A549 (cell line): ENCODE data around the gene WDR19. TPM values are rescaled to one million over a fixed set of nuclear protein-coding genes. Genes with fewer than 3 reads are reported as not detected.
A peak's percentile ranks its signal among the peaks of the same experiment; 100 is the strongest.

Experiments used
- ATAC-seq, 2 experiments: fragments of 200-7000 bp in 1 of 2; fragments of >200 bp in 1 of 2; cut with Nextera tagmentation in 1 of 2; cut with Tn5 transposase in 1 of 2; 3 replicates each; pipeline versions ENCODE4 v1.8.0 to v1.9.1; 2018 to 2020; ENCODE audit warnings: mild to moderate bottlenecking in 1 of 2, moderate library complexity in 1 of 2
- CTCF ChIA-PET: fragments of 300-600 bp; sonication (Branson Sonifier 250); formaldehyde crosslinking; extraction: SDS; loops from one replicate; lab custom pipeline; 2021; ENCODE audit warnings: antibody characterized with exemption, inconsistent platforms; lab: Yijun Ruan, JAX
- POLR2A ChIA-PET: fragments of 350-600 bp; formaldehyde crosslinking; extraction: SDS; loops from one replicate; lab custom pipeline; 2021; ENCODE audit warnings: antibody characterized with exemption, inconsistent platforms; lab: Yijun Ruan, JAX
- DNase-seq, 2 experiments: peaks; one replicate each; pipeline versions ENCODE4 v3.0.0 to v3.0.0-alpha.2; 2011 to 2016; ENCODE audit warnings: low read depth in 1 of 2, low spot score in 1 of 2
- FAIRE-seq: peaks from 2 replicates; lab custom pipeline; 2011; peaks lifted over from hg19 to GRCh38; lab: Jason Lieb, UNC
- H3K27ac ChIP-seq, 2 experiments: fragments of >200 bp; sonication (Bioruptor Twin); formaldehyde crosslinking; 3 replicates each; pipeline ENCODE4 v1.5.1; 2016 to 2017
- H3K4me1 ChIP-seq: fragments of >200 bp; sonication (Bioruptor Twin); formaldehyde crosslinking; 3 replicates; pipeline ENCODE4 v1.6.1; 2016
- H3K4me2 ChIP-seq: fragments of >200 bp; sonication (Bioruptor Twin); formaldehyde crosslinking; 3 replicates; pipeline ENCODE4 v1.6.1; 2016
- H3K4me3 ChIP-seq: fragments of >200 bp; sonication (Bioruptor Twin); formaldehyde crosslinking; 3 replicates; pipeline ENCODE4 v1.5.1; 2016
- H3K9me3 ChIP-seq: fragments of >200 bp; sonication (Bioruptor Twin); formaldehyde crosslinking; 3 replicates; pipeline ENCODE4 v1.6.1; 2016
- CBX8 ChIP-seq: fragments of 200-600 bp; sonication (generic); IDR thresholded peaks from 2 replicates; pipeline ENCODE4 v1.6.1; 2016
- CHD4 ChIP-seq: fragments of 200-600 bp; sonication (generic); IDR thresholded peaks from 2 replicates; pipeline ENCODE4 v1.6.1; 2016; ENCODE audit warnings: antibody characterized with exemption, mild to moderate bottlenecking, borderline replicate concordance
- FOSL2 ChIP-seq, 2 experiments: fragments of 450-650 bp in 1 of 2; fragments of >200 bp in 1 of 2; sonication (Bioruptor Twin) in 1 of 2; formaldehyde crosslinking; IDR thresholded peaks; 2 replicates each; pipeline versions ENCODE4 v1.5.0 to v1.6.1; 2016 to 2020; ENCODE audit warnings: mild to moderate bottlenecking in 1 of 2, moderate library complexity in 1 of 2
- HDAC2 ChIP-seq: fragments of 200-600 bp; sonication (generic); IDR thresholded peaks from 2 replicates; pipeline ENCODE4 v1.6.1; 2016
- HES2 ChIP-seq: fragments of >200 bp; sonication (Bioruptor Twin); formaldehyde crosslinking; IDR thresholded peaks from 2 replicates; pipeline ENCODE4 v1.6.1; 2016
- JUN ChIP-seq, 2 experiments: fragments of >200 bp; sonication (Bioruptor Twin); formaldehyde crosslinking; IDR thresholded peaks; 2 replicates in 1 of 2; 3 replicates in 1 of 2; pipeline ENCODE4 v1.6.1; 2016 to 2017
- MYC ChIP-seq: IDR thresholded peaks from 2 replicates; pipeline ENCODE4 v1.6.1; 2012; ENCODE audit warnings: mild to moderate bottlenecking, inconsistent platforms, low read length, improper control_type of control experiment, borderline replicate concordance
- PBX3 ChIP-seq: IDR thresholded peaks from 2 replicates; pipeline ENCODE4 v1.6.1; 2012
- PHF8 ChIP-seq: fragments of 200-600 bp; sonication (generic); IDR thresholded peaks from 2 replicates; pipeline ENCODE4 v1.6.1; 2016; ENCODE audit warnings: low read depth, mild to moderate bottlenecking, antibody characterized with exemption, moderate library complexity, borderline replicate concordance
- RAD21 ChIP-seq, 2 experiments: fragments of >200 bp in 1 of 2; sonication (Bioruptor Twin) in 1 of 2; formaldehyde crosslinking in 1 of 2; IDR thresholded peaks in 1 of 2; conservative IDR thresholded peaks in 1 of 2; 2 replicates in 1 of 2; 3 replicates in 1 of 2; pipeline ENCODE4 v1.6.1; 2012 to 2018; ENCODE audit warnings: inconsistent platforms in 1 of 2
- RARB ChIP-seq: fragments of 250-450 bp; sonication (Bioruptor Pico); IDR thresholded peaks from 2 replicates; pipeline ENCODE4 v1.8.0; 2021; ENCODE audit warnings: mild to moderate bottlenecking, moderate library complexity
- RFX5 ChIP-seq: fragments of 450-650 bp; IDR thresholded peaks from 2 replicates; pipeline ENCODE4 v1.7.1; 2014; ENCODE audit warnings: antibody characterized with exemption, mild to moderate bottlenecking, moderate library complexity
- SMC3 ChIP-seq: fragments of >200 bp; sonication (Bioruptor Twin); formaldehyde crosslinking; IDR thresholded peaks from 3 replicates; pipeline ENCODE4 v1.6.1; 2018; ENCODE audit warnings: inconsistent platforms
- TFCP2L1 ChIP-seq: fragments of 250-450 bp; sonication (Bioruptor Pico); IDR thresholded peaks from 2 replicates; pipeline ENCODE4 v1.5.0; 2021; ENCODE audit warnings: mild to moderate bottlenecking
- WGBS: methylation state at CpG from one replicate; pipeline ENCODE4 v1.1.6; 2017; ENCODE audit errors: missing lambda C conversion rate; 5-methylcytosine and 5-hydroxymethylcytosine counted together
- polyA plus RNA-seq, 4 experiments: library from polyadenylated mRNA; depleted of rRNA in 3 of 4; stranded (reverse); fragments of >200 nt; fragmentation: RNase III in 1 of 4; extraction: RNeasy Plus Mini Kit Qiagen cat#74134 plus additional on column Dnase treatment in 1 of 4; gene quantifications; 2 replicates in 3 of 4; 3 replicates in 1 of 4; pipeline ENCODE4 v1.2.3, GENCODE V29; 2011 to 2017
- TF ChIP-seq, protein P1 (sequence below): fragments of 200-600 bp; sonication (generic); IDR thresholded peaks from 2 replicates; pipeline ENCODE4 v1.6.1; 2016; ENCODE audit warnings: antibody characterized with exemption, mild to moderate bottlenecking, moderate library complexity
- TF ChIP-seq, protein P2 (sequence below): fragments of >200 bp; sonication (Bioruptor Twin); formaldehyde crosslinking; IDR thresholded peaks from 3 replicates; pipeline ENCODE4 v1.5.1; 2016
- TF ChIP-seq, protein P3 (sequence below): fragments of 450-650 bp; IDR thresholded peaks from 2 replicates; pipeline ENCODE4 v1.6.1; 2014; ENCODE audit warnings: antibody characterized with exemption
- TF ChIP-seq, protein P4 (sequence below): fragments of 250-450 bp; sonication (Bioruptor Pico); IDR thresholded peaks from 2 replicates; pipeline ENCODE4 v1.5.0; 2021; ENCODE audit warnings: mild to moderate bottlenecking, moderate library complexity, borderline replicate concordance

WDR19 gene
- polyA plus RNA-seq, 2 of the 4 experiments (the other 2 are of a cell fraction) = 12.1 to 30.1 TPM

GRCh38 chr4:39323821-39324220 is 141.5 kb downstream of the WDR19 start:
- Histone ChIP-seq H3K4me1 (peaks cover 46% of the 10 kb centered on the region), H3K4me3 (no peak overlapping the region), H3K9me3 (no peaks in the 10 kb centered on the region), H3K4me2 (peak overlapping the region; percentile 54; the same call in 1 of the 3 replicates), H3K27ac (peak overlapping the region in 1 of 2 experiments; percentile 59; a peak in 1 of 6 replicates)
- CTCF ChIA-PET = interaction anchor here (1.5 kb wide), 1 partner anchor 13 kb away, joined by 3 read pairs; no protein-coding TSS in a partner anchor
- no peak for DNase-seq
- TF ChIP-seq CBX8 (no peak), RFX5 (no peak), FOSL2 (IDR thresholded peaks at IDR 0.05) (no peak), FOSL2 (CRISPR knock-in tag; IDR thresholded peaks at IDR 0.05) (no peak), MYC (no peak), SMC3 (no peak), JUN (IDR thresholded peaks at IDR 0.05) (no peak), PBX3 (no peak), HDAC2 (no peak), RARB (CRISPR knock-in tag) (no peak), HES2 (no peak), PHF8 (no peak), CHD4 (no peak), RAD21 (conservative IDR thresholded peaks at IDR 0.05 in 1 of 2, IDR thresholded peaks at IDR 0.05 in 1 of 2) (no peak), TFCP2L1 (CRISPR knock-in tag) (no peak)
- TF ChIP-seq, protein P1, sequence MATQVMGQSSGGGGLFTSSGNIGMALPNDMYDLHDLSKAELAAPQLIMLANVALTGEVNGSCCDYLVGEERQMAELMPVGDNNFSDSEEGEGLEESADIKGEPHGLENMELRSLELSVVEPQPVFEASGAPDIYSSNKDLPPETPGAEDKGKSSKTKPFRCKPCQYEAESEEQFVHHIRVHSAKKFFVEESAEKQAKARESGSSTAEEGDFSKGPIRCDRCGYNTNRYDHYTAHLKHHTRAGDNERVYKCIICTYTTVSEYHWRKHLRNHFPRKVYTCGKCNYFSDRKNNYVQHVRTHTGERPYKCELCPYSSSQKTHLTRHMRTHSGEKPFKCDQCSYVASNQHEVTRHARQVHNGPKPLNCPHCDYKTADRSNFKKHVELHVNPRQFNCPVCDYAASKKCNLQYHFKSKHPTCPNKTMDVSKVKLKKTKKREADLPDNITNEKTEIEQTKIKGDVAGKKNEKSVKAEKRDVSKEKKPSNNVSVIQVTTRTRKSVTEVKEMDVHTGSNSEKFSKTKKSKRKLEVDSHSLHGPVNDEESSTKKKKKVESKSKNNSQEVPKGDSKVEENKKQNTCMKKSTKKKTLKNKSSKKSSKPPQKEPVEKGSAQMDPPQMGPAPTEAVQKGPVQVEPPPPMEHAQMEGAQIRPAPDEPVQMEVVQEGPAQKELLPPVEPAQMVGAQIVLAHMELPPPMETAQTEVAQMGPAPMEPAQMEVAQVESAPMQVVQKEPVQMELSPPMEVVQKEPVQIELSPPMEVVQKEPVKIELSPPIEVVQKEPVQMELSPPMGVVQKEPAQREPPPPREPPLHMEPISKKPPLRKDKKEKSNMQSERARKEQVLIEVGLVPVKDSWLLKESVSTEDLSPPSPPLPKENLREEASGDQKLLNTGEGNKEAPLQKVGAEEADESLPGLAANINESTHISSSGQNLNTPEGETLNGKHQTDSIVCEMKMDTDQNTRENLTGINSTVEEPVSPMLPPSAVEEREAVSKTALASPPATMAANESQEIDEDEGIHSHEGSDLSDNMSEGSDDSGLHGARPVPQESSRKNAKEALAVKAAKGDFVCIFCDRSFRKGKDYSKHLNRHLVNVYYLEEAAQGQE = no peak
- TF ChIP-seq, protein P2, sequence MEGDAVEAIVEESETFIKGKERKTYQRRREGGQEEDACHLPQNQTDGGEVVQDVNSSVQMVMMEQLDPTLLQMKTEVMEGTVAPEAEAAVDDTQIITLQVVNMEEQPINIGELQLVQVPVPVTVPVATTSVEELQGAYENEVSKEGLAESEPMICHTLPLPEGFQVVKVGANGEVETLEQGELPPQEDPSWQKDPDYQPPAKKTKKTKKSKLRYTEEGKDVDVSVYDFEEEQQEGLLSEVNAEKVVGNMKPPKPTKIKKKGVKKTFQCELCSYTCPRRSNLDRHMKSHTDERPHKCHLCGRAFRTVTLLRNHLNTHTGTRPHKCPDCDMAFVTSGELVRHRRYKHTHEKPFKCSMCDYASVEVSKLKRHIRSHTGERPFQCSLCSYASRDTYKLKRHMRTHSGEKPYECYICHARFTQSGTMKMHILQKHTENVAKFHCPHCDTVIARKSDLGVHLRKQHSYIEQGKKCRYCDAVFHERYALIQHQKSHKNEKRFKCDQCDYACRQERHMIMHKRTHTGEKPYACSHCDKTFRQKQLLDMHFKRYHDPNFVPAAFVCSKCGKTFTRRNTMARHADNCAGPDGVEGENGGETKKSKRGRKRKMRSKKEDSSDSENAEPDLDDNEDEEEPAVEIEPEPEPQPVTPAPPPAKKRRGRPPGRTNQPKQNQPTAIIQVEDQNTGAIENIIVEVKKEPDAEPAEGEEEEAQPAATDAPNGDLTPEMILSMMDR = no peak
- TF ChIP-seq, protein P3, sequence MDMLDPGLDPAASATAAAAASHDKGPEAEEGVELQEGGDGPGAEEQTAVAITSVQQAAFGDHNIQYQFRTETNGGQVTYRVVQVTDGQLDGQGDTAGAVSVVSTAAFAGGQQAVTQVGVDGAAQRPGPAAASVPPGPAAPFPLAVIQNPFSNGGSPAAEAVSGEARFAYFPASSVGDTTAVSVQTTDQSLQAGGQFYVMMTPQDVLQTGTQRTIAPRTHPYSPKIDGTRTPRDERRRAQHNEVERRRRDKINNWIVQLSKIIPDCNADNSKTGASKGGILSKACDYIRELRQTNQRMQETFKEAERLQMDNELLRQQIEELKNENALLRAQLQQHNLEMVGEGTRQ = no peak
- TF ChIP-seq, protein P4, sequence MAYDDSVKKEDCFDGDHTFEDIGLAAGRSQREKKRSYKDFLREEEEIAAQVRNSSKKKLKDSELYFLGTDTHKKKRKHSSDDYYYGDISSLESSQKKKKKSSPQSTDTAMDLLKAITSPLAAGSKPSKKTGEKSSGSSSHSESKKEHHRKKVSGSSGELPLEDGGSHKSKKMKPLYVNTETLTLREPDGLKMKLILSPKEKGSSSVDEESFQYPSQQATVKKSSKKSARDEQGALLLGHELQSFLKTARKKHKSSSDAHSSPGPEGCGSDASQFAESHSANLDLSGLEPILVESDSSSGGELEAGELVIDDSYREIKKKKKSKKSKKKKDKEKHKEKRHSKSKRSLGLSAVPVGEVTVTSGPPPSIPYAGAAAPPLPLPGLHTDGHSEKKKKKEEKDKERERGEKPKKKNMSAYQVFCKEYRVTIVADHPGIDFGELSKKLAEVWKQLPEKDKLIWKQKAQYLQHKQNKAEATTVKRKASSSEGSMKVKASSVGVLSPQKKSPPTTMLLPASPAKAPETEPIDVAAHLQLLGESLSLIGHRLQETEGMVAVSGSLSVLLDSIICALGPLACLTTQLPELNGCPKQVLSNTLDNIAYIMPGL = no peak
- POLR2A ChIA-PET = no interaction called here
- no peak for ATAC-seq
- 95% methylated on average over 1 of the region's 1 CpG for WGBS
- no peak for FAIRE-seq
